ENCODE results near the gene CHMP5. TPM values are rescaled to one million over a fixed set of nuclear protein-coding genes. Genes with fewer than 3 reads are reported as not detected.
A peak's percentile ranks its signal among the peaks of the same experiment; 100 is the strongest.

The CHMP5 gene
- total RNA-seq, 1 donor from 2014 or later = 80.9 TPM

DNA sequence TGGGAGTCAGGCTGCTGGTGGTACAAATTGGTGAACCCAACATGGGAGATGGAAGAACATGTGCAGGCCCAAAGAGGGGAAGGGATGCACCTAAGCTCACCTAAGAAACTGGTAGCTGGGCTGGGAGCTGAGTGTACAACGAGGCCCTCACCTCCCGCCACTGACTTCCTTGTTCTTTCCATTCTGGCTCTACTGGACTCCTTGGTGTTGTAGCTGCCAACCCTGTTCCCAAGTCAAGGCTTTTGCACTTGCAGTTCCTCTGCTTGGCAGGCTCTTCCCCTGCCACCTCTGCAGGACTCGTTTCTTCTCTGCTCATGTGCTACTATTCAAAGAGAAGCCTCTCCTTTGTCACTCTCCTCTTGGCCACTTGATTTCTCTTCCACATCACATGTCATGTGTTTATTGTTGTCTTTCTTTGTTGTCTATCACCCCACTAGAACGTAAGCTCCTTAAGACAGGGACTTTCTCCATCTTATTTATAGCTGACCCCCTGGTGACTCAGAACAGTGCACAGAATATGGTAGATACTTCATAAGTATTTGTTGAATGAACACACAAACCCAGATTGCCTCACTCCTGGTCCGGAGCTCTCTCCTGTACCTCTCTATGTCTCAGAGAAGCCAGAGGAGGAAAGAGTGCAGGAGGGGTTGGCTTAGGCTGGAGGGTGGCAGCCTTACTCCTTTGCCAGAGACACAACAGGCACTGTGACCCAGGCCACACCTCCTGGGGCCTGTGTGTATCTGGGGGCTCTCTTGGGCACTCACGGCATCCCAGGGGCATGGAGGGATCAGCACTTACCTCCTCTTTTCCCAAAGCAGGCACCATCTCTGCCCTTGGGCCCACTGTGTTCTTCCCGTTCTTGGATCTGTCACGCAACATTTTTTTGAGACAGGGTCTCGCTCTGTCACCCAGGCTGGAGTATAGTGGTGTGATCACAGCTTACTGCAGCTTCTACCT, 30.1 kb upstream of the CHMP5 start:
- intact Hi-C loops (cut with DNase I) = no loop called here
- Histone ChIP-seq H3K9me3 (no peaks in the 10 kb centered on the region), H3K27ac (peak overlapping the region; percentile 40), H3K4me3 (no peak overlapping the region), H3K36me3 (no peaks in the 10 kb centered on the region), H3K27me3 (ENCODE audit: low read depth) (no peaks in the 10 kb centered on the region), H3K4me1 (peaks cover 10% of the 10 kb centered on the region)
- ATAC-seq (peak; percentile 7 to 28), DNase-seq (no peak)
- TF ChIP-seq, protein P1, sequence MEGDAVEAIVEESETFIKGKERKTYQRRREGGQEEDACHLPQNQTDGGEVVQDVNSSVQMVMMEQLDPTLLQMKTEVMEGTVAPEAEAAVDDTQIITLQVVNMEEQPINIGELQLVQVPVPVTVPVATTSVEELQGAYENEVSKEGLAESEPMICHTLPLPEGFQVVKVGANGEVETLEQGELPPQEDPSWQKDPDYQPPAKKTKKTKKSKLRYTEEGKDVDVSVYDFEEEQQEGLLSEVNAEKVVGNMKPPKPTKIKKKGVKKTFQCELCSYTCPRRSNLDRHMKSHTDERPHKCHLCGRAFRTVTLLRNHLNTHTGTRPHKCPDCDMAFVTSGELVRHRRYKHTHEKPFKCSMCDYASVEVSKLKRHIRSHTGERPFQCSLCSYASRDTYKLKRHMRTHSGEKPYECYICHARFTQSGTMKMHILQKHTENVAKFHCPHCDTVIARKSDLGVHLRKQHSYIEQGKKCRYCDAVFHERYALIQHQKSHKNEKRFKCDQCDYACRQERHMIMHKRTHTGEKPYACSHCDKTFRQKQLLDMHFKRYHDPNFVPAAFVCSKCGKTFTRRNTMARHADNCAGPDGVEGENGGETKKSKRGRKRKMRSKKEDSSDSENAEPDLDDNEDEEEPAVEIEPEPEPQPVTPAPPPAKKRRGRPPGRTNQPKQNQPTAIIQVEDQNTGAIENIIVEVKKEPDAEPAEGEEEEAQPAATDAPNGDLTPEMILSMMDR (IDR thresholded peaks at IDR 0.05) = no peak

DNA sequence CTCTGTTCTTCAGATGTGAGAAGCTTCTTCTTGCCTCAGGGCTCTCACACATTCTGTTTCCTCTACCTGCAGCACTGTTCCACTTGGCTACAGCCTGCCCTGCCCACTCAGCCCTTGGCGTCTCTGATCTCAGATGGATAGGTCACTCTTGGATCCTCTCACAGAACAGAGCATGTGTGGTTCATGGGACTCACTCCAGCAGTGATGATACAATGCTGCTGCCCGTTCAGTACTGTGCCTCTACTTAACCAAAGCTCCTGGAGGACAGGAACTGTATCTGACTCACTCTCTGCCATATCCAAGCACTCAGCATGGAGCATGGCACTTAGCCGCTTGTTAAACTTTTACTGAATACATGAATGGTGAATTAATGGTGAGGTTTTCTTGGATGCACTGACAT, 28.3 kb upstream of the CHMP5 start:
- no peak overlapping the region for H3K4me3 ChIP-seq
- no peaks in the 10 kb centered on the region for H3K27me3 ChIP-seq (ENCODE audit: low read depth)
- H3K4me1 ChIP-seq = peaks cover 10% of the 10 kb centered on the region
- DNase-seq = no peak
- no peaks in the 10 kb centered on the region for H3K9me3 ChIP-seq
- TF ChIP-seq, protein P1 (IDR thresholded peaks at IDR 0.05) = no peak
- intact Hi-C loops (cut with DNase I) = no loop called here
- H3K27ac ChIP-seq = no peak overlapping the region
- no peaks in the 10 kb centered on the region for H3K36me3 ChIP-seq
- ATAC-seq = no peak

DNA sequence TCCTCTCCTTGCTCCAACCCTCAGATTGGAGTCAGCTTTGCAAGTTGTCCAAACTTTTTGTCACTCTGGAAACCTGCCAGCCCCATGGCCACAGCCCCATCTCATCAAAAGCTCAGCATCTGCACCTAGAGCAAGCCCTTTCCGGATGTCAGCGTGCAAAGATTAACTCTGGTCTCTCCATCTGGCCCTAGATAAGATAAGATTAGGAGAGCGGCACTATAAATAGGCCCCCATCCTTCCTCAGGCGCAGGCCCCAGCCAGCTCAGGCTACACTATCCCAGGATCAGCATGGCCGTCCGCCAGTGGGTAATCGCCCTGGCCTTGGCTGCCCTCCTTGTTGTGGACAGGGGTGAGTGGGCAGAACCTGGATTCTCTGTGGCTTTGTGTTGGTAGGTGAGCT, 24.9 kb upstream of the CHMP5 start, which contains the start of gene SPINK4:
Gene SPINK4, plus strand, starts transcription at position 247 of the 400 bp plus-strand sequence. Its CDS starts 42 bp downstream, at position 289.
- DNase-seq = no peak
- TF ChIP-seq, protein P1 (IDR thresholded peaks at IDR 0.05) = no peak

DNA sequence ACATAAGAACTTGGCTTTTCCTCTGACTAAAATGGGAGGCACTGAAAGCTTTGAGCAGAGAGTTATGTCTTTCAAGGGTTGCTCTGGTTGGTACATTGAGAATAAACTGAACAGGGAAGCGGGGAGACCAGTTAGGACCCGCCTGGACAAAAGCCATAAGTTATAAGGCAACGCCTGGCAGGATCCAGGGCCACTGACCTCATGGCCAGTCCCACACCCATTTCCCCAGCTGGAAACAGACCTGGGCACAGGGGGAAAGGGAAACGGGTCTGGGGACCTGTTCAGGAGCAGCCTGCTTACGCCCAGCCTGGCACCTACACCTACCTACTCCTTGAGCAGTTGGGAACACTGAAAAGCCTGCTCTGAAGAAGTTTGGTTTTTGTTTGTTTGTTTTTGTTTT, 23.6 kb upstream of the CHMP5 start:
- Histone ChIP-seq H3K9me3 (no peaks in the 10 kb centered on the region), H3K36me3 (no peaks in the 10 kb centered on the region), H3K4me3 (no peak overlapping the region), H3K27me3 (ENCODE audit: low read depth) (no peaks in the 10 kb centered on the region), H3K4me1 (no peaks in the 10 kb centered on the region), H3K27ac (no peak overlapping the region)
- ATAC-seq (peak in 1 of 2 donors; percentile 17), DNase-seq (no peak)
- TF ChIP-seq, protein P1 (IDR thresholded peaks at IDR 0.05) = no peak
- intact Hi-C loops (cut with DNase I) = no loop called here

More for the DNA sequence above, 24.9 kb upstream of the CHMP5 start, which contains the start of gene SPINK4:
- Histone ChIP-seq H3K9me3 (no peaks in the 10 kb centered on the region), H3K27ac (no peak within 1 kb of the TSS), H3K4me1 (no peaks in the 10 kb centered on the region), H3K4me3 (no peak within 1 kb of the TSS), H3K27me3 (ENCODE audit: low read depth) (no peaks in the 10 kb centered on the region), H3K36me3 (no peaks in the 10 kb centered on the region)
- intact Hi-C loops (cut with DNase I) = no loop called here
- ATAC-seq = peak; percentile 14 to 33

DNA sequence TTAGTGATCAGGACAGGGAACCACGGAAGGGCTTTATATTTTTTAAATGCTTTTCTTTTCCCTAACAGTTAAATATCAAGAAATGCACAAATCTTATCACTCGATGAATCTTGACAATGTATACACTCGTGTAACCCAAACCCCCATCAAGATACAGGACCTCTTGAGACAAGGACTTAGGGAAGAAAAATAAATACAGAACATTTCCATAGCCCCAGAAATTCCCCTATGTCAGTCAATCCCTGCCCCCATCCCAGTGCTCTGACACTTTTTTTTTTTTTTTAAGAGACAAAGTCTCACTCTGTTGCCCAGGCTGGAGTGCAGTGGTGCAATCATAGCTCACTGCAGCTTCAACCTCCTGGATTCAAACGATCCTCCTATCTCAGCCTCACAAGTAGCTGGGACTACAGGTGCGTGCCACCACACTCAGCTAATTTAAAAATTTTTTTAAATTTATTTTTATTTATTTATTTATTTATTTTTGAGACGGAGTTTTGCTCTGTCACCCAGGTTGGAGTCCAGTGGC, 22.2 kb upstream of the CHMP5 start:
- no peaks in the 10 kb centered on the region for H3K36me3 ChIP-seq
- intact Hi-C loops (cut with DNase I) = no loop called here
- no peaks in the 10 kb centered on the region for H3K27me3 ChIP-seq (ENCODE audit: low read depth)
- no peak overlapping the region for H3K4me3 ChIP-seq
- no peak overlapping the region for H3K27ac ChIP-seq
- TF ChIP-seq, protein P1 (IDR thresholded peaks at IDR 0.05) = no peak
- ATAC-seq (peak in 1 of 2 donors; percentile 61), DNase-seq (no peak)
- no peaks in the 10 kb centered on the region for H3K4me1 ChIP-seq
- no peaks in the 10 kb centered on the region for H3K9me3 ChIP-seq
